ENCODE data around the gene MAPK8IP1.

GRCh38 chr11:45844822-45845578, 40.5 kb upstream of the MAPK8IP1 start:
- TF ChIP-seq CTCF (conservative IDR thresholded peaks at IDR 0.05; ENCODE audit: low read depth in 2 of 2) (no peak), EZH2 (IDR thresholded peaks at IDR 0.05; ENCODE audit: low read depth, unreplicated experiment) (no peak), EZH2phosphoT487 (IDR thresholded peaks at IDR 0.05; ENCODE audit: unreplicated experiment) (no peak), JUNB (IDR thresholded peaks at IDR 0.05; ENCODE audit: unreplicated experiment) (no peak), POLR2AphosphoS5 (IDR thresholded peaks at IDR 0.05; ENCODE audit: low read depth) (no peak), REST (IDR thresholded peaks at IDR 0.05; ENCODE audit: unreplicated experiment) (no peak), ZNF331 (CRISPR knock-in tag; IDR thresholded peaks at IDR 0.05; ENCODE audit: low read depth) (no peak), ZNF462 (CRISPR knock-in tag; IDR thresholded peaks at IDR 0.05) (no peak), CREB1 (CRISPR knock-in tag; IDR thresholded peaks at IDR 0.05; ENCODE audit: low read depth) (no peak)
